GM19455 (cell line): Measurements from ENCODE around the gene GOLPH3.

Experiments used
- ATAC-seq: cut with Tn5 transposase; IDR thresholded peaks from one replicate; pipeline ENCODE4 v1.9.1; 2021; ENCODE audit not compliant: unreplicated experiment

The GOLPH3 gene

DNA sequence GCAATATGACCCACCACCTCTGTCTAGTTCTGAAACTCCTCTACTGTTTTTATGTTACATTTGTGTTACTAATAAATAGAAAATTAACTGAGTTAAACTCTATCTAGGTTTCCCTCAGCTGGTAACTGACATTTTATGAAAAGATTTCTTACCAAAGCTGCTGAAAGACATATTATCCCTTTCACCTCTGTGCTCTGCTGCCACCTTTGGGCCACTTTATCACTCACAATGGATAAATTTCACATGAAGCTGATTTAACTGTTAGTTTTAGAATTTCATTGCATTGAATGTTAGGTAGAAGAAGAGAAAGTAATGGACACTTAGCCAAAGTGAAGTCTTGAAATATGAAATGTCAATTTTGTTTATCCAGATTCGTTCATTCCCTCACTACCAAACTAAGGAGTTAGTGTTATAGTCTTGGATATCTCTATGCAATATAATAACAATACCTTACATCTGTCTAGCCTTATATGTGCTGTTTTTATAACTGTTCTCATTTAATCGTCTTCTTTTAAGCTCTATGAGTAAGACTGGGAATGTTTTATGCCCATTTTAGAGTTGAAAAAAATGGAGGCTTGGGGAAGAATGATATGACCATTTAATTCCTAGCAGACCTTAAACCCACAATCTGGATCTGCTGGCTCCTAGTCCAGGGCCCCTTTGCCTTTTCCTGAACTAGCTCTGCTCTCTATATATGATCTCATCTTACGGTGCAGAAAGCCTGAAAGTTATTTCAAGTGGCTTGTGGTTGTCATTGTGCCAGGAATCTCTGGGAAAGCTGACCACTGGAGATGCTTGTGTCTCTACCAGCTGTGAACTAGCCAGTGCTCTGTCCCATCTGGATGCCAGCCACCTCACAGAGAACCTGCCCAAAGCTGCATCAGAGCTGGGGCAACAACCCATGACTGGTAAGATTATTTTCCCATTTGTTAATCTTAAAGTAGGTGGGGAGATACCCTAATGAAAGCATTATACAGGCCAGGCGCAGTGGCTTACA, 97.1 kb downstream of the GOLPH3 start:
- no peak for ATAC-seq
